ENCODE data around the gene COL4A4.

COL4A4 gene

DNA sequence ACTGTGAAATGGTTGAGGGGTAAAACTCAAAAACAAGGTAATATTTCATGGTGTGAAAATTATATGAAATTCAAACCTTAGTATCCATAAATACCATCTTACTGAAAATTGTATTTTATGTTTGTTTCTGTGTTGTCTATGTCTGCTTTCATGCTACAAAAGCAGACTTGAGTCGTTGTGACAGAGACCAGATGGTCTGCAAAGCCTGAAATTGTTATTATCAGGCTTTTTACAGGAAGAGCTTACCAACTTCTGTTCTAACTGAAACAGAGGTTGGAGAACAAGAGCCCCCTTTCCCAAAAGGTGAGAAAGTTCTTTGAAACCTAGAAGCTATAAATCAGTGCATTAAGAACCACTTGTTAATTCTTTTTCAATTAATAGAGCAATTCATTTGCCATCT, 110.0 kb downstream of the COL4A4 start:
- no peak for DNase-seq (ENCODE audit: low spot score)
- TF ChIP-seq, protein P1, sequence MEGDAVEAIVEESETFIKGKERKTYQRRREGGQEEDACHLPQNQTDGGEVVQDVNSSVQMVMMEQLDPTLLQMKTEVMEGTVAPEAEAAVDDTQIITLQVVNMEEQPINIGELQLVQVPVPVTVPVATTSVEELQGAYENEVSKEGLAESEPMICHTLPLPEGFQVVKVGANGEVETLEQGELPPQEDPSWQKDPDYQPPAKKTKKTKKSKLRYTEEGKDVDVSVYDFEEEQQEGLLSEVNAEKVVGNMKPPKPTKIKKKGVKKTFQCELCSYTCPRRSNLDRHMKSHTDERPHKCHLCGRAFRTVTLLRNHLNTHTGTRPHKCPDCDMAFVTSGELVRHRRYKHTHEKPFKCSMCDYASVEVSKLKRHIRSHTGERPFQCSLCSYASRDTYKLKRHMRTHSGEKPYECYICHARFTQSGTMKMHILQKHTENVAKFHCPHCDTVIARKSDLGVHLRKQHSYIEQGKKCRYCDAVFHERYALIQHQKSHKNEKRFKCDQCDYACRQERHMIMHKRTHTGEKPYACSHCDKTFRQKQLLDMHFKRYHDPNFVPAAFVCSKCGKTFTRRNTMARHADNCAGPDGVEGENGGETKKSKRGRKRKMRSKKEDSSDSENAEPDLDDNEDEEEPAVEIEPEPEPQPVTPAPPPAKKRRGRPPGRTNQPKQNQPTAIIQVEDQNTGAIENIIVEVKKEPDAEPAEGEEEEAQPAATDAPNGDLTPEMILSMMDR (IDR thresholded peaks at IDR 0.05; ENCODE audit: borderline replicate concordance, control extremely low read depth, extremely low read depth, insufficient read depth, missing control alignments): no peak
- in situ Hi-C loops (cut with MboI; ENCODE audit: low sequenced_read_pairs, unreplicated experiment): no loop called here

DNA sequence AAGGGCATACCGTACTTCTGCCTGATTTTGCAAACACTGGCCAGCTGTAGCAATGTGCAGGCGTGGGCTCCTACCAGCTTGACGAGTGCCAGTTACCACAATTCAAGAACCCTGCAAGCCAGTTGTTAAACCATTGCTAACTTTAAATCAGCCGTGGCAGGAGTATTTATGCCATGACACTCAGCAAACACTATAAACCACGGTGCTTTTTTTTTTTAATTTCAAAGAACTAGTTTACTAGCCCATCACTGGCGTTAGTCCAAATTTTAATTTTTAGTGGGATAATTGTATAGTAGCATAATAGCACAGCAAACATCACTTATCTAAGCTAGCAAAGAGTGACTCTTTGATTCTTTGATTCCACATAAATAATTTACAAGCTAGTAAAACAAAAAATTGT, 111.1 kb downstream of the COL4A4 start:
- in situ Hi-C loops (cut with MboI; ENCODE audit: low sequenced_read_pairs, unreplicated experiment): no loop called here
- TF ChIP-seq, protein P1 (IDR thresholded peaks at IDR 0.05; ENCODE audit: borderline replicate concordance, control extremely low read depth, extremely low read depth, insufficient read depth, missing control alignments): no peak
- DNase-seq (ENCODE audit: low spot score): no peak

DNA sequence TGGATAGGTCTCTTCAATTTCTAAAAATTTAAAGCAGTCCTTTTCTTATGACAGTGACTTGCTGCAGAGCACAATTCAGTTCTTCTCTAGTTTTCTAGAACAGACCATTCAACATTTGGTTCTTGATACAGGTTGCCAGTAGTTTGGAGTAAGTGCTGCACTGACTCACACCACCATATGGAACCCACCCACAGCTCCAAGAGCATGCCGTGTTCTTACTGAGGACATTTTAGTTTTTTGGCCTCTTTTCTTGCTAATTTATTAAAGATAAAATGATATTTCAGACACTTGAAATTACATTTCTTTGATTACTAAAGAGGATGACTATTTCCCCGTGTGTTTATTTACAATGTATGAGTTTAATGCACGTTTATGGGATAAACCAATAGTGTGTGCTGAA, 120.0 kb downstream of the COL4A4 start:
- no peak for DNase-seq (ENCODE audit: low spot score)
- TF ChIP-seq, protein P1 (IDR thresholded peaks at IDR 0.05; ENCODE audit: borderline replicate concordance, control extremely low read depth, extremely low read depth, insufficient read depth, missing control alignments): no peak
- in situ Hi-C loops (cut with MboI; ENCODE audit: low sequenced_read_pairs, unreplicated experiment): no loop called here

DNA sequence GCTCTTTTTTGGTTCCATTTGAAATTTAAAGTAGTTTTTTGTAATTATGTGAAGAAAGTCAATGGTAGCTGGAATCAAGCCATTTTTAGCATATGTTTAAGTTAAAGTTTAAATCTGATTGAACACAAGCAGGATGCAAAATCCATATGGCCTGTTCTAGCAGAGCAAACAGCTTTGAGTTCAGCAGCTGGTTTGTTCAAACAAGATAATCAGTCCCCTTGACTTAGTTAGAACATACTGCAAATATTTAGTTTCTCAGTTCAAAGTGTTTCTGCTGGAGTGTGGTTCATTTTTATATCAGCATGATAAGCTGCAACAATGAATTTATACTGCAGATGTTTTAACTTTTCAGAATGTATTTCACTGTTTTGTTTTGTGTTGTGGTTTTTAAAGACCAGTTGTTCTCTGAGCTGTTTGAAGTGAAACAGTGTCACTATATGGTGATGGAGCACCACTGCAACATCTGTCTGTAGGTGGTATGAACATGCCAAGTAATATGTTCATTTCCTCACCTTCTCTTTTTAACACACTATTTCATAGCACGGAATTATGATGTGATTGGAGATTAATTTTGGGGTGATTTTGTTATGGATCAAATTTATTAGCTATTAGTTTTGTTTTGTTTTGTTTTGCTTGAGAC, 125.3 kb downstream of the COL4A4 start:
- in situ Hi-C loops (cut with MboI; ENCODE audit: low sequenced_read_pairs, unreplicated experiment): no loop called here
- no peak for DNase-seq (ENCODE audit: low spot score)
- TF ChIP-seq, protein P1 (IDR thresholded peaks at IDR 0.05; ENCODE audit: borderline replicate concordance, control extremely low read depth, extremely low read depth, insufficient read depth, missing control alignments): no peak

DNA sequence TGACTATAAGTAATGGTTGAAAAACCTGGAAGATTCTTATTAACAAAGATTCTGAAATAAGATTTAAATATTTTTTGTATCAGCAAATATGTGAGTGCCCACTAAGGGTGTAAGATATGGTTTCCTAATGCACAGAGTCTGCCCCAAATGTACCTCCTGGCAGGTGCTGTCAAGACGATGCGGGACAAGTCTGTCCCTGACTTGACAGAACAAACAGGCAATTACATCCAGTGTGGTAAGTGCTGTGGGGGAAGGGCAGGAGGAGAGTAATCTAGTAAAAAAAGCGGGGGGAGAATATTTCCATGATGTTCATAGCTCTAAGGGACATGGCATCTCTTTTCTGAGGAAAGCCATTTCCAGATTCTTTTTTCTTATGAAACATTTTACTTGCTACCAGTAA, 127.5 kb downstream of the COL4A4 start:
- TF ChIP-seq, protein P1 (IDR thresholded peaks at IDR 0.05; ENCODE audit: borderline replicate concordance, control extremely low read depth, extremely low read depth, insufficient read depth, missing control alignments): no peak
- in situ Hi-C loops (cut with MboI; ENCODE audit: low sequenced_read_pairs, unreplicated experiment): no loop called here
- DNase-seq (ENCODE audit: low spot score): no peak

DNA sequence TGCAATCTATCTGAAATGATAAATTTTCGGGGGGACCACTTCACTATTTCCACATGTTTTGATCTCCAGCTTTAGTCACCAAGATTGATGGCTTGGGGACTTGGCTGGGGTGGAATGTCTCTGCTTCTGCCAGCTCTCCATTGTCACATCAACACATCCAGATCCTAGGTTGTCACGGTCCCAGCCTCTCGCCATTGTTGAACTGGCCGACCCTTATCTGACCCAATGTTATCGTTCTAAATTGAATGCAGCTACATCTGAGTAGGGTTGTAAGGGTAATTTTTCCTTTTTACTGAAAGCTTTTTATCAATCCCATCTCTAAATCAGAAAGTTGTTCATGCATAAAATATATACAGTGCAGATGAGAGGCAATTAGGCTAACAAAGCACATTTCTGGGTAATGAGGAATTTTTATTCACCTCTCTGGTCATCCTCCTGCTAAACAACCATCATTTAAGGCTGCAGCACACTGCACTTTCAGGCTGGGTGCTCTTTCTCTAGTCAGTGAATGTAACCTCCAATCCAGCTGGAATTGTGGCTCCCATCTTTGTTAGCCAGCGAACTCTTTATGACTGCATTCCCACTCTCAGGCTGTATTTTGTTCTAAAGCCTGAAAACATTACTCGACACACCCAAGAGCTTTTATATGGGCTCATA, 128.2 kb downstream of the COL4A4 start:
- TF ChIP-seq, protein P1 (IDR thresholded peaks at IDR 0.05; ENCODE audit: borderline replicate concordance, control extremely low read depth, extremely low read depth, insufficient read depth, missing control alignments): no peak
- no peak for DNase-seq (ENCODE audit: low spot score)
- in situ Hi-C loops (cut with MboI; ENCODE audit: low sequenced_read_pairs, unreplicated experiment): no loop called here
